ENCODE measurements around the gene PROM1. TPM values are rescaled to one million over a fixed set of nuclear protein-coding genes. Genes with fewer than 3 reads are reported as not detected.

The PROM1 gene
- total RNA-seq, 1 donor = under 0.01 TPM

- no peak overlapping the region for H3K4me3 ChIP-seq (ENCODE audit: low read depth, low read length)
- TF ChIP-seq CTCF (IDR thresholded peaks at IDR 0.05; ENCODE audit: insufficient read depth, low read depth, low read length) = no peak
- DNase-seq (ENCODE audit: low read depth) = no peak
Observed at GRCh38 chr4:16125571-16126445, 42.0 kb upstream of the PROM1 start.

- no peak for TF ChIP-seq CTCF (IDR thresholded peaks at IDR 0.05; ENCODE audit: insufficient read depth, low read depth, low read length)
- DNase-seq (ENCODE audit: low read depth) = no peak
- no peak overlapping the region for H3K4me3 ChIP-seq (ENCODE audit: low read depth, low read length)
Observed at GRCh38 chr4:16124232-16124631, 40.4 kb upstream of the PROM1 start.

- no peak for TF ChIP-seq CTCF (IDR thresholded peaks at IDR 0.05; ENCODE audit: insufficient read depth, low read depth, low read length)
- H3K4me3 ChIP-seq (ENCODE audit: low read depth, low read length) = no peak overlapping the region
- no peak for DNase-seq (ENCODE audit: low read depth)
Observed at GRCh38 chr4:16123356-16124084, 39.7 kb upstream of the PROM1 start.

- no peak for DNase-seq (ENCODE audit: low read depth)
- H3K4me3 ChIP-seq (ENCODE audit: low read depth, low read length) = no peak overlapping the region
- TF ChIP-seq CTCF (IDR thresholded peaks at IDR 0.05; ENCODE audit: insufficient read depth, low read depth, low read length) = no peak
Observed at GRCh38 chr4:16122784-16123183, 39.0 kb upstream of the PROM1 start.

GRCh38 chr4:16122308-16122711 lies 38.5 kb upstream of the PROM1 start:
- TF ChIP-seq CTCF (IDR thresholded peaks at IDR 0.05; ENCODE audit: insufficient read depth, low read depth, low read length) = no peak
- no peak overlapping the region for H3K4me3 ChIP-seq (ENCODE audit: low read depth, low read length)
- DNase-seq (ENCODE audit: low read depth) = no peak

GRCh38 chr4:16120720-16121119 lies 36.9 kb upstream of the PROM1 start:
- H3K4me3 ChIP-seq (ENCODE audit: low read depth, low read length) = no peak overlapping the region
- no peak for TF ChIP-seq CTCF (IDR thresholded peaks at IDR 0.05; ENCODE audit: insufficient read depth, low read depth, low read length)
- no peak for DNase-seq (ENCODE audit: low read depth)

Measured in fibroblast of villous mesenchyme (primary cell).